ENCODE results near the gene SEPTIN5. TPM values are rescaled to one million over a fixed set of nuclear protein-coding genes. Genes with fewer than 3 reads are reported as not detected.

Gene SEPTIN5
- total RNA-seq, 1 donor from 2014 or later: 3.9 TPM

DNA sequence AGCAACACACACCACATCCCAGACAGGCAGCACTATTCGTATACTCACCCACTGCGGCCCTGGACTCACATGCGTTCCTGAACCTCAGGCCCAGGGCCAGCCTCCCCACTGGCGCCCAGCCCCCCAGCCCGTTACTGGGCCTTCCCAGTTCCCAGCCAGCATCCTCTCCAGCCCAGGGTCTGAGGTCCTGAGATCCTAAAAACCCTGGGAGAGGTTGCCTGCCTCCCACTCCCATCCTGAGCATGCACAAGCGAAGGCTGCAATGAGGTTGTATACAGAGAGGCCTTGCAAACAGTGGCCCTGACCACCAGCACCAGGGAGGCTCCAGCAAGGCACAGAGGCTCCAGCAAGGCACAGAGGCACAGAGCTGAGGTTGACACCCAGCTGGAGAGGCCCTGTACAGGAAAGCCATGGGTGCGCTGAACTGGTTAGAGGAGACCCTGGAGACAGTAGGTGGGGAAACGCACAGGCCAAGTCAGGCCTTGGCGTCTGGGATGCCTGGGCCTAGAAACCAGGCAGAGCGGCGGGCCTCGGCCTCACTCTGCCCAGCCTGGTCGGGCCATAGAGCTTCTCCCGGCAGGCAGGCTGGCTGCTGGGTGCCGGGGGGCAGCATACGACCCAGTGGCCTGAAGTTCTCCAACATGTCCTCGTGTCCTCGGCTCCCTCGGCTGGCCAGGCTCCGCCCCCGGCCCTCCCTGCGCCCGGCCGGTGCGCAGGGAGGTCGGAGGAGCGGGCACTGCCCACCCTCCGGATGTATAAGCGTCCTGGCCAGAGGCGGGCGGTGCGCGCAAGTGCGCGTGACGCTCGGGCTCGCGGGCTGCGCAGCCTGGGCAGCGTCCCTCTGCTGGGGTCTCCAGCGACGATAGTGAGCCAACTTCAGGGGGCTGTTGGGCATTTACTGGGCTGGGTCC lies 43.9 kb downstream of the SEPTIN5 start:
- DNase-seq (ENCODE audit: low read depth): no peak

DNA sequence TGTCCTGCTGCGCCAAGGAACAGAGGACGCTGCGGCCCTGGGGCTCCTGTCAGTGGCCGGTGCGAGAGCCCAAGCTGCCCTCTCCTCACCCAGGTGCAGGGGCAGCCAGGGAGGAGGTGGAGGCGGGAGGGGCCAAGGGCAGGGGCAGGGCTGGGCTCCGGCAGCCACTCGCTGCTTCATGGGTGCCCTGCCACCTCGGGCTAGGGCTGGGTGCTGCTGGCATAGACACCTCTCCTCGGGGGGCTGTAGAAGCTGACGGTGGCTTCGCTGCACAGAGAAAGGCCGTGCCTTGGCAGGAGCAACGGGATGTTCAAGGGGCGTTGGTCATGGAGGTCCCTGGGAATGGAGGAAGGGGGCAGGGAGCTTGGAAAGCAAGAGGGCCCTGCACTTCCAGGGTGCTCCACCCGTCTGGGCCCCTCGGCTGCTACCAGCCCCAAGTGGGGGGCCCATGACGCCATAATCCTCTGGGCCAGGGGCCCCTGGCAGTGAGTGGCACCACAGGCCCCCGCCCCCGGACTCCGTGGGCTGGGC lies 44.7 kb downstream of the SEPTIN5 start:
- no peak for DNase-seq (ENCODE audit: low read depth)
- no peak overlapping the region for H3K4me3 ChIP-seq (ENCODE audit: low read depth, low read length)
- TF ChIP-seq CTCF (conservative IDR thresholded peaks at IDR 0.05; ENCODE audit: low read depth, low read length): no peak

More for the DNA sequence above, 43.9 kb downstream of the SEPTIN5 start:
- no peak for TF ChIP-seq CTCF (conservative IDR thresholded peaks at IDR 0.05; ENCODE audit: low read depth, low read length)
- no peak overlapping the region for H3K4me3 ChIP-seq (ENCODE audit: low read depth, low read length)

DNA sequence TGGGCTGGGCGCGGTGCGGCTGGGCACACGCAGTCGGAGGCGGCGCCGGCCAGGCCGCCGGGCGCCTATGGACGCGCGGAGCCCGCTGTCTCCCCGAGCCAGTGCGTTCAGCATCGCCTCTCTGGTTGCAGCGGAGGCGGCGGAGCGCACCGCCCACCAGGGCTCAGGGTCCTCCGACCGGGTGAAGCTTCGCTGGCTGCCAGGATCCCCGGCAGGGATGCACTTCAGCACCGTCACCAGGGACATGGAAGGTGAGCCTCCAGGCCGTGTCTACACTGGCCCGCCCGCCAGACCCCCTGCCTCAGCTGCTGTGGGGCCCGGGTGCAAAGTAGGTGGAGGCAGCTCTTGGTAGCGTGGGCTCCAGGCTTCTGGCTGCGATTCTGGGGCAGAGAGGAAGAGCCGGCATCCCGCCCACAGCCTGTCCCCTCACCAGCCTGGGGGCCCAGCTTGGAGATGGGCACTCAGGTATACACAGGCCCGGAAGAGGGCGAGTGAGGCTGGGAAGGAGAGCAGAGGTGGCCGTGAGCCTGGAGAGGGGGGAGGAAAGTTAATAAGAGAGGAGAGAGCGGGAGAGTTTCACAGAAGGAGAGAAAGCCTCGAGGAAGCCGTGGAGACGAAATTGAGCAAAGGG lies 45.2 kb downstream of the SEPTIN5 start:
- TF ChIP-seq CTCF (conservative IDR thresholded peaks at IDR 0.05; ENCODE audit: low read depth, low read length): no peak
- H3K4me3 ChIP-seq (ENCODE audit: low read depth, low read length): no peak overlapping the region
- no peak for DNase-seq (ENCODE audit: low read depth)

- no peak within 1 kb of the TSS for H3K4me3 ChIP-seq (ENCODE audit: low read depth, low read length)
- DNase-seq (ENCODE audit: low read depth): no peak
- no peak for TF ChIP-seq CTCF (conservative IDR thresholded peaks at IDR 0.05; ENCODE audit: low read depth, low read length)
Observed at GRCh38 chr22:19760058-19760950, 46.0 kb downstream of the SEPTIN5 start, which contains the start of gene TBX1. TSS of gene TBX1 (plus strand) at chr22:19760778. CDS start at chr22:19760844, 66 bp downstream.

DNA sequence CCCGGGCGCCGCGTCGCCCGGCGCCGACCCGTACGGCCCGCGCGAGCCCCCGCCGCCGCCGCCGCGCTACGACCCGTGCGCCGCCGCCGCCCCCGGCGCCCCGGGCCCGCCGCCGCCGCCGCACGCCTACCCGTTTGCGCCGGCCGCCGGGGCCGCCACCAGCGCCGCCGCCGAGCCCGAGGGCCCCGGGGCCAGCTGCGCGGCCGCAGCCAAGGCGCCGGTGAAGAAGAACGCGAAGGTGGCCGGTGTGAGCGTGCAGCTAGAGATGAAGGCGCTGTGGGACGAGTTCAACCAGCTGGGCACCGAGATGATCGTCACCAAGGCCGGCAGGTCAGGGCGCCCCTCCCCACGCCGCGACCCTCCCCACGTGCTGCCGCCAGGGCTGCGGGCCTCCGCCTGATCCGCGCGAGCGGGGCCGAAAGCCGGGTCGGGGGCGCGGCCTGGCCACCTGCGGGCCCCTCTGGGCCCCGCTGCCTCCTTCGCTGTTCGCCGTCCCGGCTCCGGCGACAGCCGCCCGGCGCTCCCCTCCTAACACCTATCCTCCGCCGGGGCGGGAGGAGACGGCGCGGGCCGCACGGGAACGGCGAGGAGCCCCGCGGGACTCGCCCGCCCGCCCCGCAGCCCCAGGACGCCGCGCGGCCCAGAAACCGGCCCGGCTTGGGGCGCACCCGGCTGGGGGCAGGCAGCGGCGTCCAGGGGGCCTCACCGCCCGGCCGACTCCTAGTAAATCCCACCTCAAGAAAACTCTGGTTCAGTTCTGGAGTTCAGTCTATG lies 46.8 kb downstream of the SEPTIN5 start:
- no peak for TF ChIP-seq CTCF (conservative IDR thresholded peaks at IDR 0.05; ENCODE audit: low read depth, low read length)
- H3K4me3 ChIP-seq (ENCODE audit: low read depth, low read length): no peak overlapping the region
- no peak for DNase-seq (ENCODE audit: low read depth)
